ENCODE measurements around the gene TRMT10B. TPM values are rescaled to one million over a fixed set of nuclear protein-coding genes. Genes with fewer than 3 reads are reported as not detected.
"Not testable (repeated sequence)": the region's sequence is repeated elsewhere in the genome, so short reads cannot be mapped to it uniquely, and the experiment has no call there.

TRMT10B gene
- total and polyA plus RNA-seq, 4 experiments from 2014 or later, result 11.2 to 27.4 (median 18.7) TPM

DNA sequence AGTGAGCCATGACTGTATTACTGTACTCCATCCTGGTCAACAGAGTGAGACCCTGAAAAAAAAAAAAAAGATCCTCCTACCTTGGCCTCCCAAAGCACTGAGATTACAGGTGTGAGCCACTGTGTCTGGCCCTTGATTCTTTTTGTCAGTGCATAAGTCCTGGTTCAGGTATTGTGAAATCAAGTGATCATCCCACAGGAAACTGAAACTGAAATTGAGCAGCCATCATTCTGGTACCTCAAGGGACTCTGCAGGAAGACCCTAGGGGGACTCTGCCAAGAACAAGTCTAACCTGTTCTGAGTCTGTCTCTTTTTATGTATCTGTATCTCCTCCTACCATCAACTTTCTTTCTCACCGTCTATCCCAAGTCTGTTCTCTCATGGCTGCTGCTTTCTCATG is 45.1 kb downstream of the TRMT10B start:
- H3K36me3 Mint-ChIP-seq, result peaks cover 0 to 4% of the 10 kb centered on the region in 2 donors
- ChIA-PET POLR2A (ENCODE audit: partially characterized antibody) (interaction anchor here (3.1 kb wide), 1 partner anchor 15 kb away, joined by 51 read pairs; the partner anchor contains the start of gene EXOSC3), CTCF (ENCODE audit: partially characterized antibody) (no interaction called here)
- no peaks in the 10 kb centered on the region for H3K9me3 Mint-ChIP-seq
- H3K27ac Mint-ChIP-seq, result peak overlapping the region in 1 of 7 donors; percentile 86
- H3K4me1 Mint-ChIP-seq, result peaks cover 19 to 37% (median 29%) of the 10 kb centered on the region in 4 donors
- Histone ChIP-seq H3K27me3 (ENCODE audit: insufficient read depth, low read length) (no peaks in the 10 kb centered on the region), H3K4me3 (ENCODE audit: low read length in 2 of 2) (no peak overlapping the region), H3K27ac (ENCODE audit: low read depth, low read length) (no peak overlapping the region), H3K4me1 (ENCODE audit: insufficient read depth, low read length) (peaks cover 31% of the 10 kb centered on the region), H3K9me3 (ENCODE audit: control insufficient read depth in 1 of 2, low read length in 2 of 2) (no peaks in the 10 kb centered on the region), H3K36me3 (ENCODE audit: insufficient read depth, low read length) (no peaks in the 10 kb centered on the region)
- no peaks in the 10 kb centered on the region for H3K27me3 Mint-ChIP-seq
- H3K4me3 Mint-ChIP-seq, result peak overlapping the region in 6 of 8 donors; percentile 9 to 95 (median 78)
- no peak for DNase-seq
- intact Hi-C loops (cut with micrococcal nuclease), result no loop called here

DNA sequence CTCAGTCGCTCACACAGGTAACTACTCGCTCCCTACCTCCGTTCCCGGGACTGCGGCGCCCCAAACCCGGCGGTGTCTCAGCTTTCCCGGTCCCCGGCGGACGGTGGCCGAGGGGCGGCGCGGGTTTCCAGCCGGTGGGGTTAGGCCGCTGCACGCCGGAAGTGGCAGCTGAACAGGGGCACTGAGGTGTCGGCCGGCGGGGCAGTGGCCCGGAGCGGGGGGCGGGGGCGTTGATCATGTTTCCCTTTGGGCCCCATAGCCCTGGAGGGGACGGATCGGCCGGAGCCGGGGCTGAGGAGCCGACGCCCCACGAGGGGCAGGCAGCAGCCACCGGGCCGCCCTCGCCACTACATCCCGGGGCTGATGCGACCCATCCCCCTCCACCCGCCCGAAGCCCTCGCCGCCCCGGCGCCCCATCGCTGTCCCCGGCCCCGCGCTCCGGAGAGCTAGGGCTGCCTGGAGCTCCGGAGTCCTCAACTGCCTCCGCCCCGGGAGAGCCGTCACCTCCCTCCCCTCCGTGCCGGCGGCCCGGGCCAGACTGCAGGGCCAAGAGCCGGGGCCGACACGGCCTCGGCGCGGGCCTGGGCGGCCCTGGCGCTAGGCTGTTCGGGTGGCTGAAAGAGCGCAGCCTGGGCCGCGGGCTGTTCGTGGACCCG is 47.2 kb downstream of the TRMT10B start, which contains the start of gene DCAF10:
Gene DCAF10, plus strand, starts transcription at position 167 of the 656 bp plus-strand sequence. Its CDS starts 70 bp downstream, at position 237.
- Mint-ChIP-seq H3K4me3 (peak within 1 kb of the TSS; percentile 91 to 96 (median 94)), H3K27ac (peak within 1 kb of the TSS; percentile 87 to 97 (median 92))
- CTCF ChIA-PET (ENCODE audit: partially characterized antibody), result interaction anchor here (0.5 to 0.9 kb wide), 2 partner anchors 208 to 1543 kb away, joined by 3 read pairs; partner anchors contain the start of gene TOMM5

GRCh38 chr9:37801287-37801850 is 47.8 kb downstream of the TRMT10B start:
- Histone ChIP-seq H3K27ac (ENCODE audit: low read depth, low read length) (peak overlapping the region; percentile 70), H3K27me3 (ENCODE audit: insufficient read depth, low read length) (no peaks in the 10 kb centered on the region), H3K9me3 (ENCODE audit: control insufficient read depth in 1 of 2, low read length in 2 of 2) (no peaks in the 10 kb centered on the region), H3K36me3 (ENCODE audit: insufficient read depth, low read length) (no peaks in the 10 kb centered on the region), H3K4me3 (ENCODE audit: low read length in 2 of 2) (peak overlapping the region; percentile 26 to 98), H3K4me1 (ENCODE audit: insufficient read depth, low read length) (peaks cover 39% of the 10 kb centered on the region)
- no peaks in the 10 kb centered on the region for H3K9me3 Mint-ChIP-seq
- peaks cover 0 to 7% of the 10 kb centered on the region in 2 donors for H3K36me3 Mint-ChIP-seq
- peak in 1 of 5 donors; percentile 51 for DNase-seq
- peaks cover 25 to 52% (median 36%) of the 10 kb centered on the region in 4 donors for H3K4me1 Mint-ChIP-seq
- H3K27me3 Mint-ChIP-seq, result no peaks in the 10 kb centered on the region
- H3K27ac Mint-ChIP-seq, result peak overlapping the region; percentile 74 to 94 (median 87)
- POLR2A ChIA-PET (ENCODE audit: partially characterized antibody), result interaction anchor here (0.6 to 3.1 kb wide), 7 partner anchors 10 to 338 kb away, joined by 3 to 51 read pairs (median 5); partner anchors contain the start of genes EXOSC3, SLC25A51 and ZBTB5
- CTCF ChIA-PET (ENCODE audit: partially characterized antibody), result interaction anchor here (0.9 kb wide), 1 partner anchor 209 kb away, joined by 3 read pairs; the partner anchor contains the start of gene TOMM5
- intact Hi-C loops (cut with micrococcal nuclease), result loop anchor here (5.0 kb wide), 2 partner anchors 101 to 314 kb away; partner anchors contain the start of genes POLR1E and SLC25A51
- peak overlapping the region; percentile 88 to 95 (median 94) for H3K4me3 Mint-ChIP-seq

More for the DNA sequence above, 47.2 kb downstream of the TRMT10B start, which contains the start of gene DCAF10:
- H3K4me3 ChIP-seq (ENCODE audit: low read length in 2 of 2), result peak within 1 kb of the TSS; percentile 76 to 98
- no peaks in the 10 kb centered on the region for H3K9me3 Mint-ChIP-seq
- intact Hi-C loops (cut with micrococcal nuclease), result loop anchor here (1.0 to 5.0 kb wide), 5 partner anchors 15 to 313 kb away; partner anchors contain the start of genes EXOSC3, POLR1E, SLC25A51 and TOMM5
- peak within 1 kb of the TSS; percentile 70 for H3K27ac ChIP-seq (ENCODE audit: low read depth, low read length)
- H3K4me1 Mint-ChIP-seq, result peaks cover 23 to 48% (median 33%) of the 10 kb centered on the region in 4 donors
- no peaks in the 10 kb centered on the region for H3K36me3 ChIP-seq (ENCODE audit: insufficient read depth, low read length)
- H3K36me3 Mint-ChIP-seq, result peaks cover 0 to 4% of the 10 kb centered on the region in 2 donors
- no peaks in the 10 kb centered on the region for H3K27me3 ChIP-seq (ENCODE audit: insufficient read depth, low read length)
- DNase-seq, result peak; percentile 83 to 91 (median 86)
- H3K4me1 ChIP-seq (ENCODE audit: insufficient read depth, low read length), result peaks cover 35% of the 10 kb centered on the region
- POLR2A ChIA-PET (ENCODE audit: partially characterized antibody), result interaction anchor here (0.6 to 3.1 kb wide), 8 partner anchors 11 to 338 kb away, joined by 3 to 51 read pairs (median 4); partner anchors contain the start of genes EXOSC3, SLC25A51 and ZBTB5
- H3K9me3 ChIP-seq (ENCODE audit: control insufficient read depth in 1 of 2, low read length in 2 of 2), result no peaks in the 10 kb centered on the region
- no peaks in the 10 kb centered on the region for H3K27me3 Mint-ChIP-seq

DNA sequence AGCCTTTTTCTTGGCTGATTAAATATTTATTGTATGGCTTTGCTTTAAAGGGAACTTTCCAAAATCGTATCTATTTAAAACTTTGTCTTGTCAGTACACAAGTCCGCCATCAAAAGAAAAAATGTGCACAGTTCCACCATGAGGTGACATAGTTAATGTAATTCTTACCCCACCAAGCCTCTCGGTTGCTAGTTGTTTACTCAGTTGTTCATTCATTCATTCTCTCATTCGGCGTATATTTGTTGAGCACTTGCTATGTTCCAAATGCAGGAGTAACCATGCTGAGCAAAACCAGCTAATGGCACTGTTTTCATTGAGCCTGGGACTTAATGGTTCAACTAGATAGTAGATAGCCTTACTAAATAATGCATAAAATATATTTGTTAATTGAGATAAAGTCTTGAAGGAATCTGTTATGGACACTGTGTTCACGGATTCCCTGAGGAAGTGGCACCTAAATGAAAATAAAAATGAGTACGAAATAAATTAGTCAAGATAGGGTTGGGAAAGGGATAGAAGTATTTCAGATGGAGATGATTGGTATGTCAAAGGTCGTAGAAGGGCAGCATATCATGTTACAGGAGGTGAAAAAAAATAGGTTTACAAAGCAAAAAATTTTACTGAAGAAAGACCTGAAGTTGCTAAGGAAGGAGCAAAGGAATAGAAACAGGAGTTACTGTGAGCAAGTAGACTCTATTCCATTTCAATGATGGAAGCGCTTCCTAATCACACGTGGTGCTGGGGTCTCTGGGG is 48.5 kb downstream of the TRMT10B start:
- peaks cover 29 to 56% (median 40%) of the 10 kb centered on the region in 4 donors for H3K4me1 Mint-ChIP-seq
- no peak overlapping the region for H3K27ac ChIP-seq (ENCODE audit: low read depth, low read length)

DNA sequence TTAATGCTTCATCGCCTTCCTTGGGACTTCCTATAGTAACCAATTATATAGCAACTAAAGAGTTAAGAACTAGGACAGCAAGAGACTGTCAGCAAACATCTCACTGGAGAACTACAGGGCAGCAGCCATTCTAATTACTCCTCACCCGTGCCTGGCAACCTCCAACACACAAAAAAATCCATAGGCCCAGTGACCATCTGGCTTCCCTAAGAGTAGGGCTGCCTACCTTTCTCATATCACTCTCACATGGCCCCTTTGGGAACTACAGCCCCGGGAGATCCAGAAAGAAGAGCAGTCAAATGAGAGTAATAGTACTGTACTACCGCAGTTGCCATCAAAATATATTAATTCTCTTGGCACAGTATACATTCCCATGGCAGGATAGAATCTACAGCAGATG is 52.7 kb downstream of the TRMT10B start:
- Mint-ChIP-seq H3K9me3 (no peaks in the 10 kb centered on the region), H3K36me3 (peaks cover 0 to 6% of the 10 kb centered on the region in 2 donors), H3K4me1 (peaks cover 24 to 40% (median 30%) of the 10 kb centered on the region in 4 donors), H3K27me3 (no peaks in the 10 kb centered on the region), H3K4me3 (no peak overlapping the region), H3K27ac (no peak overlapping the region)
- H3K9me3 ChIP-seq (ENCODE audit: control insufficient read depth in 1 of 2, low read length in 2 of 2), result no peaks in the 10 kb centered on the region
- H3K27ac ChIP-seq (ENCODE audit: low read depth, low read length), result no peak overlapping the region
- ChIA-PET POLR2A (ENCODE audit: partially characterized antibody) (no interaction called here), CTCF (ENCODE audit: partially characterized antibody) (no interaction called here)
- peaks cover 34% of the 10 kb centered on the region for H3K4me1 ChIP-seq (ENCODE audit: insufficient read depth, low read length)
- DNase-seq, result no peak
- no peak overlapping the region for H3K4me3 ChIP-seq (ENCODE audit: low read length in 2 of 2)
- no peaks in the 10 kb centered on the region for H3K36me3 ChIP-seq (ENCODE audit: insufficient read depth, low read length)
- intact Hi-C loops (cut with micrococcal nuclease), result no loop called here
- H3K27me3 ChIP-seq (ENCODE audit: insufficient read depth, low read length), result no peaks in the 10 kb centered on the region

More for the DNA sequence above, 48.5 kb downstream of the TRMT10B start:
- DNase-seq, result no peak
- intact Hi-C loops (cut with micrococcal nuclease), result loop anchor here (5.0 kb wide), 2 partner anchors 100 to 315 kb away; partner anchors contain the start of genes POLR1E and SLC25A51
- ChIA-PET POLR2A (ENCODE audit: partially characterized antibody) (interaction anchor here (3.1 kb wide), 1 partner anchor 18 kb away, joined by 51 read pairs; the partner anchor contains the start of gene EXOSC3), CTCF (ENCODE audit: partially characterized antibody) (no interaction called here)
- Histone ChIP-seq H3K4me1 (ENCODE audit: insufficient read depth, low read length) (peaks cover 41% of the 10 kb centered on the region), H3K9me3 (ENCODE audit: control insufficient read depth in 1 of 2, low read length in 2 of 2) (no peaks in the 10 kb centered on the region), H3K36me3 (ENCODE audit: insufficient read depth, low read length) (no peaks in the 10 kb centered on the region), H3K4me3 (ENCODE audit: low read length in 2 of 2) (peak overlapping the region; percentile 26 to 98), H3K27me3 (ENCODE audit: insufficient read depth, low read length) (no peaks in the 10 kb centered on the region)
- peaks cover 0 to 7% of the 10 kb centered on the region in 2 donors for H3K36me3 Mint-ChIP-seq
- H3K9me3 Mint-ChIP-seq, result no peaks in the 10 kb centered on the region
- peak overlapping the region in 6 of 7 donors; percentile 85 to 94 (median 88) for H3K27ac Mint-ChIP-seq
- no peaks in the 10 kb centered on the region for H3K27me3 Mint-ChIP-seq
- peak overlapping the region; percentile 86 to 95 (median 91) for H3K4me3 Mint-ChIP-seq

GRCh38 chr9:37809676-37810075 is 56.1 kb downstream of the TRMT10B start:
- intact Hi-C loops (cut with micrococcal nuclease); H3K27me3 ChIP-seq (ENCODE audit: insufficient read depth, low read length); H3K27ac Mint-ChIP-seq; H3K4me3 ChIP-seq (ENCODE audit: low read length in 2 of 2); H3K9me3 Mint-ChIP-seq; H3K9me3 ChIP-seq (ENCODE audit: control insufficient read depth in 1 of 2, low read length in 2 of 2); H3K36me3 ChIP-seq (ENCODE audit: insufficient read depth, low read length); H3K27ac ChIP-seq (ENCODE audit: low read depth, low read length); H3K4me1 ChIP-seq (ENCODE audit: insufficient read depth, low read length); POLR2A ChIA-PET (ENCODE audit: partially characterized antibody); H3K27me3 Mint-ChIP-seq; DNase-seq; H3K4me3 Mint-ChIP-seq: not testable (repeated sequence)
- Mint-ChIP-seq H3K36me3 (peaks cover 0 to 12% of the 10 kb centered on the region in 2 donors), H3K4me1 (peaks cover 11 to 22% (median 15%) of the 10 kb centered on the region in 4 donors)
- CTCF ChIA-PET (ENCODE audit: partially characterized antibody), result interaction anchor here (0.7 to 0.9 kb wide), 2 partner anchors 24 to 47 kb away, joined by 3 read pairs; no protein-coding TSS in a partner anchor

All from CD4-positive, alpha-beta memory T cell (primary cell).